ENCODE results near the gene MTCH1.
"Not testable (repeated sequence)": the region's sequence is repeated elsewhere in the genome, so short reads cannot be mapped to it uniquely, and the experiment has no call there.

MTCH1 gene

DNA sequence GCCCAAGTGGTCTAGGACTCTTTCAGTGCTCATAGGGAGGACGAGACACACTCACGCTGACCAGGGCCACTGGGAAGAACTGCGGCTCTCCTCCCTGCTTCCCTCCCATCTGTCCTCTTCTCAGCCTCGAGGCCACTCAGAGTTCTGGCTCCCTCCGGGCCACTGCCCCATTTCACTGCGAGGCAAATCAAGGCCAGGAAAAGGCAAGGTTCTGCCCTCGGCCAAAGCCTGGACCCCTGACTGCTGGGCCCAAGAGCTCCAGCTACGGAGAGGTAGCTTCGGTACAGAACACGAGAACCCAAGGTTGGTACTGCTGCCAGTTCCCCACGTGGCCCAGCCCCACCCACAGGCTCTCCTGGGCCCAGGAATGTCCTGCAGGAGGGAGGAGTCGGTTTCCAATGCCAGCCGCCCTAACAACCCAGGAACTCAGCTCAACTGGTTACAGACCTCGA is 16.7 kb downstream of the MTCH1 start:
- no peak for DNase-seq

DNA sequence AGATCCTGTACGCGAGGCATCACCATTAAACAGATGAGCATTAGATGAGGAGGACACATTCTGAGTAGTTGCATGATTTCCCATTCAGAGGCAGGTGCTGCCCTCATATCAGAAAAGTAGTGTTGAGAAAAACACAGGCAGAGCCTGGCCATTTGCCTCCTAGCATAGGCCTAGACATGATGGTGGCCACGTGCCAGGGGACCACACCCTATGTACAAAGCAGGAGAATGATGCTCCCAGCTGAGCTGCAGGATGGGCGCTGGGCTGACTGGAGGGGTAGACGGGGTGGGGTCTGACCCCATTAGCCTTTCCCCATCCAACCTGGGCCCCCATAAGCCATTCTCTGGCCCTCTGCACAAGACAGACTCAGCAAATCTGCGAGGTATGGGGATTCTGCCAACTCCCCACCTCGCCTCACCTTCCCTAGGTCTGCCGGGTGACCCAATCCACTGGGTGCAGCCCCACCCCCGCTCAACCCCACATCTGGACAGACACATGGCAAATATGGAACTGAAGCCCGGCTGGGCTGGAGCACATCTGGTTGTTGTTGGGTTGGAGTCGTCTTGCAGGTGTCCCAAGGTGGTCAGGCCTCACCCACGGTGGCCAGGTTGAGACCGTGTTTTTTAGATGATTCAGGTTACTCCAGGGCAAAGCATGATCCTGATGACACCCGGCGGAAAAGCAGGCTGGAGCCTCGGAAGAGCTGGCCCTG is 17.6 kb downstream of the MTCH1 start:
- DNase-seq: no peak

DNA sequence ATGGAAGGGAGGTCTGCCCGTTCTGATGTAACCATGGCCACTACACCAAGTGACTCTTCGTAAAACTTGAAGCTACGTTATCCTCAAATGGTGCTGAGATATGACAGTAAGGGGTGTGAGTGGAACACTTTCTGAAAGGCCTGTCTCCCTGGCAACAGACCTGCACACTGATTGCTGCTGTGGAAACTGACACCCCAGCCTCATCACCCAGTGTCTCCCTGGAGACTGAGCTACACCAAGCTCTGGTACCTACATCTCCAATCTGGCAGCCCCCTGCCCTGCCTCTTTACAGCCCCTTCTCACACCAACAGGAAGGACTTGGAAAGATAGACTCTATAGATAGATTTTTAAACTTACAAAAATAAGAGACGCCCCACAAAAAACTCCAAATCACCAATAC is 18.2 kb downstream of the MTCH1 start:
- no peak for DNase-seq

DNA sequence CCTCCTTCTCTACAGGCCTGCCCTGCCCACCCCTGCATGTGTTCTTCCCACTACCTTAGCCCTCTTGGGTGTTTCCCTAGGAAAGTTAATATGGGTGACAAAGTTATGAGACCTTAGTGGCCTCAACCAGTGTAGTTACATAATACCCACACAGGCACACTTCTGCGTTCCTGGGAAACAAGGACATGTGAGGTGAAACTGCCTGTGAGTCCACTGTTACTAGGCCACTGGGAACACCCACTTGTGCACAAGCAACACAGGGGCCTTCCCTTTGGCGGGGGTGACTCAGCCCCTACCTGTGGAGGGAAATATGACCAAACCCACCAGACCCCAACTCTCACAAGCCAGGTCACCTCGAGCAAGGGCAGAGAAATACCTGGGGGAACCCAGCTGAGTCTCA is 18.7 kb downstream of the MTCH1 start:
- no peak for DNase-seq

DNA sequence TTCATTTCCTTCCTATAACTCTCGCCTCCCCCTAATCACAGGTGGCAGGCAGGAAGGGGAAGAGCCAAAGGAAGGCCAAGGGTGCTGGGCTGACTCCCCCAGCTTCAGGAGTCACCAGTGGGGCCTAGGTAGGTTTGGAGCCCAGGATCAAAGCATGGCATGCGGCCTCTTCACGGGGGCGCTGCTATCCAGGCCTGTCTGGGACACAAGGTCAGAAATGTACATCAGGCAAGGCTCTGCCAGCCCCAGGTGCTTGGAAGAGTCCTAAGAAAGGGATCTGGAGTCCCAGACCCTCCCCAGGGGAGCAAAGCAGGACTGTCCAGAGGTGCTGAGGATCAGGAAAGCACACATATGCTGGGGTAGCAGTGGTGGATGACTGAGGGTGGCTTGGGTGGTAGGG is 21.1 kb downstream of the MTCH1 start:
- no peak for DNase-seq

DNA sequence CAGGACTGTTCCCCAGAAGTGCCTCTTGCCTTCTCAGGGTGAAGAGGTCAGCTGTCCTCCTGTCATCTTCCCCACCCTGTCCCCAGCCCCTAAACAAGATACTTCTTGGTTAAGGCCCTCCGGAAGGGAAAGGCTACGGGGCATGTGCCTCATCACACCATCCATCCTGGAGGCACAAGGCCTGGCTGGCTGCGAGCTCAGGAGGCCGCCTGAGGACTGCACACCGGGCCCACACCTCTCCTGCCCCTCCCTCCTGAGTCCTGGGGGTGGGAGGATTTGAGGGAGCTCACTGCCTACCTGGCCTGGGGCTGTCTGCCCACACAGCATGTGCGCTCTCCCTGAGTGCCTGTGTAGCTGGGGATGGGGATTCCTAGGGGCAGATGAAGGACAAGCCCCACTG is 21.6 kb downstream of the MTCH1 start:
- no peak for DNase-seq

DNA sequence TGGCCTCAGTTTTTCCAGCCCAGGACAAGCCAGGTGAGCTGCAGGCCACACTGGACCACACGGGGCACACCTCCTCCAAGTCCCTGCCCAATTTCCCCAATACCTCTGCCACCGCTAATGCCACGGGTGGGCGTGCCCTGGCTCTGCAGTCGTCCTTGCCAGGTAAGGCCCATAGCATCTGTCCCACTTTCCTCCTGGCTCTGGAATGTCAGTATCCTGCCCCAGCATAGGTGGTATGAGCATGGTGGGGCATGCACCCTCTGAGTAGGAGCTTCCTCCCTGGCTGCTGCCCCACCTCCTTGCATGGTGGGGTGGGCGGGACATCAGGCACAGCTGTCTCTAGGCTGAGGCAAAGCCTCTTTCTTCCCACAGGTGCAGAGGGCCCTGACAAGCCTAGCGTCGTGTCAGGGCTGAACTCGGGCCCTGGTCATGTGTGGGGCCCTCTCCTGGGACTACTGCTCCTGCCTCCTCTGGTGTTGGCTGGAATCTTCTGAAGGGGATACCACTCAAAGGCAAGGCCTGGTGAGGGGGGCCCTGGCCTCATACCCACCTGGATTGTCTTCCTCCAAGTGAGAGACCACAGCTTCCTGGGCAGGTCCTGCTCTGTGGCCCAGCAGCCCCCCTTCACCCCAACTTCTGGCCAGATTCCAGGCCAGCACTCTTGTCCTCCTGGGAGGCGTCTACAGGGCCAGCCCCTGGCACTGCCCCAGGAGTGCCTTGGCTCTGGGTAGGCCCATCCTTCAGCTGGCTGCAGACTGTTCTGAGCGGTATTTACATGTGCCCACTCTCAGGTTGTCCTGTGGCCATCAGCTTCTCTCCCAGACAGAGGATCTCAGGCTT is 22.3 kb downstream of the MTCH1 start:
- DNase-seq: no peak

DNA sequence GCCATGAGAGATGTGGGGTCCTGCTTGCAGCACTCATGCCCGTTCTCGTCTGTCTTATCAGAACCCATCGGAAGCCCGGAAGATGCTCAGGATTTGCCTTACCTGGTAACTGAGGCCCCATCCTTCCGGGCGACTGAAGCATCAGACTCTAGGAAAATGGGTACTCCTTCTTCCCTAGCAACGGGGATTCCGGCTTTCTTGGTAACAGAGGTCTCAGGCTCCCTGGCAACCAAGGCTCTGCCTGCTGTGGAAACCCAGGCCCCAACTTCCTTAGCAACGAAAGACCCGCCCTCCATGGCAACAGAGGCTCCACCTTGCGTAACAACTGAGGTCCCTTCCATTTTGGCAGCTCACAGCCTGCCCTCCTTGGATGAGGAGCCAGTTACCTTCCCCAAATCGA is 23.1 kb downstream of the MTCH1 start:
- DNase-seq: no peak

DNA sequence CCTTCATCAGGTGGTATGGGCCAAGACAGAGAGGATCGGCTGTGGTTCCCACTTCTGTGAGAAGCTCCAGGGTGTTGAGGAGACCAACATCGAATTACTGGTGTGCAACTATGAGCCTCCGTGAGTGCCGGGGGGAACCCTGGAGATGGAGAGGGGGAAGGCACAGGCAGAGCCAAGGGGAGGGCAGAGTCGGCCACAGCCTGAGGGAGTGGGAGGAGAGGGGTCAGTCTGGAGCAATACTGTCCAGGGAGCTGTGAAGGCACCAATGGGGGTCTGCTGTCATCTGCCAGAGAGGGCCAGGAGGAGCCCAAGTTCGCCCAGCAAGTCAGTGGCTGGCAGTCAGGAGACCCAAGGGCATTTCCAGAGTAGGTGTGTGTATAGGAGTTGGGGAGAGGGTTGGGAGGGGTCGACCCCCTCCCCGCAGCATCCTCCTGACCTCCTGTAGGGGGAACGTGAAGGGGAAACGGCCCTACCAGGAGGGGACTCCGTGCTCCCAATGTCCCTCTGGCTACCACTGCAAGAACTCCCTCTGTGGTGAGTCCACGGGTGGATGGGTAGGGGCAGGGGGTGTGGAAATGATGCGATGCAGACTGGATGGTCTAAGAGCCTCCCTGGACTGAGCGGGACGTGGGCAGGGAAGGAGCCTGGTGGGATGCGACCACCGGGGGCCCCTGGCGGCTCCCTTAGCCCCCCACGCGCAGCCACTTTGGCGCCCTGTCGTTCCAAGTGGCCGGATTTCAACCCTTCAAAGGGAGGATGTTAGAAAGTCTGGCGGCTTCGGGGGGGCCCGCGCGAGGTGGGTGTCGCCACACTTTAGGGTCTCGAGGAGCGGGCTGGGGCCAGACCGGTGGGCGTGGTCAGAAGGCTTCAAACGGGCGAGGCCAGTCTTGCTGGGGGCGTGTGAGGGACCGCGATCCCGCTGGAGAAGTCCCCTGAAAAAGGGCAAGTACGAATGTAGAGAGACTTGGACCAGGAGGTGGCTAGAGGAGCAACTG is 24.3 kb downstream of the MTCH1 start:
- DNase-seq: no peak

DNA sequence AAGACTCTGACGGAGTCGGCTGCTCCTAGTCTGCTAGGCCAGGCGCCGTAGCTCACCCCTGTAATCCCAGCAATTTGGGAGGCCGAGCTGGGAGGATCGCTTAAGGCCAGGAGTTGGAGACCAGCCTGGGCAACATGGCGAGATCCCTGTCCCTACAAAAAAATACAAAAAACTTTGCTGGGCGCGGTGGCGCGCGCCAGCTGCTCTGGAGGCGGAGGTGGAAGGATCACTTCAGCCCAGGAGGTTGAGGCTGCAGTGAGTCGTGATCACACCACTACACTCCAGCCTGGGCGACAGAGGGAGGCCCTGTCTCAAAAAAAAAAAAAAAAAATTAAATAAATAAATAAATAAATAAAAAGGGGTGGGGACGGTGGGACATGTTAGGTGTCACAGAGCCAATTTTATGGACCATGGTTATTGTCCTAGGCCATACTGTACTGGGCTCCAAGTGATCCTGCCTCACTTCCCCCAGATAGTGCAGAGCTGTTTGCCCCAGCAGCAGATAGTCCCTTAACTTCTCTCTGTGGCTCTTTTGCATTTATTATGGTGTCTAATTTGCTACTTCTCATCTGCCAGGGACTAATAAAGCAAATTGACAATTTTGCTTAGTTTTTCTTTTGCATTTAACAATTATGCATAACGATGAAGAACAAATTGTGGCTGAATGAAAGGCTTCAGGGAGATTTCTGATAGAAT is 26.3 kb downstream of the MTCH1 start:
- DNase-seq: no peak

DNA sequence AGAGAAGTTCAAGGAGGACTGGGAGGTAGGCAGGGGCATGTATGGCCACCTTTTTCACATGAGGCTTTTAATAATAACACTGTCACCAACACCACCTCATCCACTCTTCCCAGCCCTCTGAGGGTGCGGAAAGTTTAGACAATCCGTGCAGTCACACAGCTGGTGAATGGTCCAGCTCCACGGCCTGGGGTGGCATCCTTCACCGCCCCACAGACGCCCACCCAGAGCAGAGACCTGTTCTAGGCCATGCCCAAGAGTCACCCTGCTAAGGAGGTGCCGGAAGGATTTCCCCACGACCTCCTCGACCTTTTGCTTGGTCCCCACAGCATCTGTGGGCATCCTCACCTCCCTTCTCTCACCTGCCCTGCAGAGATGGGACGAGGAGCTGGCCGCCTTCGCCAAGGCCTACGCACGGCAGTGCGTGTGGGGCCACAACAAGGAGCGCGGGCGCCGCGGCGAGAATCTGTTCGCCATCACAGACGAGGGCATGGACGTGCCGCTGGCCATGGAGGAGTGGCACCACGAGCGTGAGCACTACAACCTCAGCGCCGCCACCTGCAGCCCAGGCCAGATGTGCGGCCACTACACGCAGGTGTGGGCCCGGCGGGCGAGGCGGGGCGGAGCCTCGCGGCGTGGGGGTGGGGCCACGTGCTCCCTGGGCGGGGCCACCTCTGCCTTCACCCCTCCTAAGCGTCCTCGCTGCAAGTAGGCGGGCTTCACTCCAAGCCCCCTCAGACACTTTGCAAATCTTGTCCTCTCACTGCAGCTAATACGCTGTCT is 27.0 kb downstream of the MTCH1 start:
- no peak for DNase-seq

DNA sequence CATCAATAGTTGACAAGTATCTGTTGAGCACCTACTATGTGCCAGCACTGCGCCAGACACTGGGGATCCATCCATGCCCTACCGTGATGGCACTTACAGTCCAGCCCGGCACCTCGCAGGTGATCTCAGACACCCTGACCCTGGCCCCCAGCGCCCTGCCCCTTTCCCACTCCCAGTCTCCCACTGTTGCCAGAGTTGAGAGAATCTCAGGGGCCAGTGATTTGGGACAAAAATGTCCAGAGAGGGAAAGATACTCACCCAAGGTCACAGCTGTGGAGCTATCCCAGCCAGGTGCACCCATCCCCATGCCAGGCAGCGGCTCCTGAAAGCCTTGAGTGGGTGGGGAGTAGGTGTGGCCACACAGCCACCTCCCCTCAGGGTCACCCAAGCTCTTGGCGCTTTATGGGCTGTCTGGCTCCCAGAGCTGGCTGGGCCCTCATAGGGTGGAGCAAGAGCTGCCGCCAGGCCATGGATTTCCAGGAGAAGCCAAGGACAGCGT is 28.2 kb downstream of the MTCH1 start:
- DNase-seq: no peak

DNA sequence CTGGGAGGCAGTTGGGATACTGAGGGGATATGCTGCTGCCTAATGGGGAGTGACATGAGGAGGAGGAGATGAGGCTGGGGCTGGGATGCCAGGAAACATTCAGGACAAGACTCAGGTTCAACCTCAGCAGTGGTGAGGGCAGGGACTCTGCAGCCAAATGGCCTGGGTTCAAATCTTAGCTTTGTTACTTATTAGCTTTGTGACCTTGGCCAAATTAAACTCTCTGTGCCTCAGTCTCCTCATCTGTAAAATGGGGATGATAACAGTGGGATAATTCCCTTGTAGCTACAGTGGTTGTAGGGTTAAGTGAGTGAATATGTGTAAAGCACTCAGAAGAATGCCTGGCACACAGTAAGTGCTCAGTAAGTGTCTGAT is 29.6 kb downstream of the MTCH1 start:
- DNase-seq: no peak

DNA sequence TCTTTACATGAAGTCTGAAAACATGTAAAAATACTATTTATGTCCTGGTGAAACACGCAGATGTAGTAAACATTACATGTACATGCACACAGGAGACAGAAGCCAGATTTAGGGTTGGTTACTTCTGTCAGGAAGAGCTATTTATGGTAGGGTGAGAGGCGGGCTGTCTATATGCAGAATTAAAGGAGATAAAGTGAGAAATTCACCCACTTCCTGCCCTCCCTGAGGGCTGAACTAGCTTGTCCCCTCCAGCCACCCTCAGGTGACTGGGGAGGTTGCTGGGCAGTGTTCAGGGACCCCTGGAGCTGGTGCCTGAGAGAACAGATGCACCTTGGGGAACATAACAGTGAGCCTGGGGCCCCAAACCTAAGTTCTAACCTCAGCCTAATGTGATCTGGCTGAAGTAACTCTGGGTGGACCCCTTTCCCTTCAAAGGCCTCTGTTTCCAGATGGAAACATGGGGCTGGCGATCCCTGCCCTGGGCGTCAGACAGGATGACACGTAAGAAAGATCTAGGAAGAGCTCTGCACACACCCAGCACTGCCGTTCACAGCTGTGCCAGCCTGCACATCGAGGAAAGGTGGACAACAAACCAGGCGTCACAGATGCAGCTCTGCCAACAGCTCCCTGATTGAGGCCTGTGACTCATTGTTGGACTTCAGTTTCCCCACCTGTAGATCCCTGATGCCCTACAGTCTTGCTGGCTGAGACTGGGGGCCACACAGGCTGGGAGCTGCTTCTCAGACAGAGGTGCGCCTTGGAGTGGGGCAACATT is 30.1 kb downstream of the MTCH1 start:
- no peak for DNase-seq

DNA sequence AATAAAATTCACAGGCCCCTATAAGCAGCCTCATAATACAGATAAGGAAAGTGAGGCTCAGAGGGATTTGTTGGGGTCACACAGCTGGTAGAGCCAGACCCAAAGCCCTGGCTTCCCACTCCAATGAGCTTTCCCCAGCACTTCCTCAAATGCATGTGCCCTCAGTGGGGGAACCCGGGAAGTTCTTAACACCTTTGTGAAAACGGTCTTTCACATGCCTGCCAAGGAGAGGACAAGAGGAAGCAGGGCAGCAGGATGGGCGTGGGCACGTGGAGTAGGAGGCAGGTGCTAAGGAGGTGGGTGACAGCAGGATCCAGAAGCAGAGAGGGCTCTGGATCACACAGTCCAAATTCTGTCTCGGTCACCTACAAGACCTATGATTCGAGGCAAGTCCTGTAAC is 30.9 kb downstream of the MTCH1 start:
- no peak for DNase-seq

DNA sequence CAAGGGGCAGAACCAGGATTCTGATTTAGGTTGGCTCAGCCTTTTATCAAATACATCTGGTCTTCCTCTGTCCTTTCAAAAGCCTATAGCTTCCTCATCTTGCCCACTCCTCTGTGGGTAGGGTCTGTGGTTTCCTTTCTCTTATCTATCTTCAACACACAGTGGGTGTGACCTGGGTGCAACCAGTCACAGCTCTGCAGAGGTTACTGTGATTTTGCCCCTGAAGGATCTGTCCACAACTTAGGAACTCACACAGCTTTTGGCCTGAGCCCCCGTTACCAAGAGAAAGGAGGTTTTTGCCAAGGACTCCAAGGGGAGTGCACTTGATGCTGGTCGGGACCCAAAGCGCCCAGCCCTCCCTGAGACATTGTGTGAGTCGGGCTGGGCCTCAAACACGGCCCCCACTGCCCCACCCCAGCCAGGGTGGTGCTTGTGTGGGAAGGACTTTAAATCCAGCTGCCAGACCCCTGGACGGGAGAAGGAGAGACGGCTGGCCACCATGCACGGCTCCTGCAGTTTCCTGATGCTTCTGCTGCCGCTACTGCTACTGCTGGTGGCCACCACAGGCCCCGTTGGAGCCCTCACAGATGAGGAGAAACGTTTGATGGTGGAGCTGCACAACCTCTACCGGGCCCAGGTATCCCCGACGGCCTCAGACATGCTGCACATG is 31.6 kb downstream of the MTCH1 start, which contains the start of gene PI16:
Gene PI16, plus strand, starts transcription at position 477 of the 670 bp plus-strand sequence. Its CDS starts 23 bp downstream, at position 500.
- no peak for DNase-seq

DNA sequence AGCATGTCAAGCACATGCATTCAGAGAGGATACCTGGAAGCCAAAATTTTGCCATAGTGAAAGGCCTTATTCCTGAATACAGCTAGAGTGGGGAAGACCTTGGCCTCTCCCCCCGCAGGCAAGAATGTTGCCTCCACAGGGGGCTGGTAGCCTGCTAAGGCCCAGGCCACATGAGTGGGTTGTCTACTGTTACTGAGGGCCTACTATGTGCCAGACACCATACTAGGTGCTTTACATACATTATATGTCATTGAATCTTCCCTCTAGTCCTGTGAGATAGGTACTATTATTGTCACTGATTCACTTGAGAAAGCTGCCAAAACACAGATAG is 32.1 kb downstream of the MTCH1 start:
- DNase-seq: no peak

DNA sequence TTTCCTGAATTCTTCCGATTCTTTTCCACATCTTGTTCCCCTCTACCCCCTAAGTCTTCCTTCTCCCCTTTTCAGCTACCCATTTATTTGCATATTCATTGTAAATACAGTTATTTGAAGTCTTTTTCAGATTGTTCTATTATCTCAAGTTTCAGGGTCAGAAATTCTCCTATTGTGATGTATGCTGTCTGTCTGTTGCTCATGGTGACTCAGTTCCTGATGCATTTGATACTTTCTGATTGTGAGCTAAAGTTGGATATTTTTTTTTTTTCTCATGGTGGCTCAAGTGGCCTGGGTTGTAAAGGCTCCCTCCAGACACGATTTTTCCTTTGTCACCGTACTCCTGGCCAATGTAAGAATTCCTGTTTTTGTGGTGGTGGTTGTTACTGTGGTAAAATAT is 36.4 kb downstream of the MTCH1 start:
- DNase-seq: no peak

DNA sequence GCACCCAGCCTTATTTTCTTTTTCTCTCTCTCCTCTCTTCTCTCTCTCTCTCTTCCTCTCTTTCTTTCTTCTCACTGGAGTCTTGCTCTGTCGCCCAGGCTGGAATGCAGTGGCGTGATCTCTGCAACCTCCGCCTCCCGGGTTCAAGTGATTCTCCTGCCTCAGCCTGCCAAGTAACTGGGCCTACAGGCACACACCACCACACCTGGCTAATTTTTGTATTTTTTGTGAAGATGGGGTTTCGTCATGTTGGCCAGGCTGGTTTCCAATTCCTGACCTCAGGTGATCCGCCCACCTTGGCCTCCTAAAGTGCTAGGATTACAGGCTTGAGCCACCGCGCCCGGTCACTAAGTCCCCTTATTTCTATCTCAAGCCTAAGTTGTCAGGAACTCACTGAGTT is 36.9 kb downstream of the MTCH1 start:
- DNase-seq: not testable (repeated sequence)
